K562 (cell line): ENCODE measurements around the gene TIPARP. TPM values are rescaled to one million over a fixed set of nuclear protein-coding genes. Genes with fewer than 3 reads are reported as not detected.

Experiments used
- PRPF4 ChIP-seq: fragments of 200-400 bp; formaldehyde crosslinking; IDR thresholded peaks from one replicate; pipeline ENCODE4 v1.6.1; 2017; ENCODE audit warnings: low read length, low read depth, mild to moderate bottlenecking; ENCODE audit not compliant: insufficient read depth, poor library complexity, severe bottlenecking
- SMARCA4 ChIP-seq: fragments of 450-650 bp; IDR thresholded peaks from 2 replicates; pipeline ENCODE4 v1.6.1; 2016
- SMARCE1 ChIP-seq: fragments of 450-650 bp; IDR thresholded peaks from 2 replicates; pipeline ENCODE4 v1.7.1; 2016; ENCODE audit warnings: mild to moderate bottlenecking
- SRSF9 ChIP-seq: fragments of 200-400 bp; formaldehyde crosslinking; IDR thresholded peaks from 2 replicates; pipeline ENCODE4 v1.6.1; 2017; ENCODE audit warnings: low read depth, low read length, borderline replicate concordance
- TAF1 ChIP-seq: IDR thresholded peaks from 2 replicates; pipeline ENCODE4 v1.6.1; 2011; ENCODE audit warnings: mild to moderate bottlenecking, low read length, moderate library complexity; ENCODE audit not compliant: insufficient read depth, control insufficient read depth, severe bottlenecking; ENCODE audit errors: extremely low read depth
- TARDBP ChIP-seq: fragments of 450-650 bp; IDR thresholded peaks from 2 replicates; pipeline ENCODE4 v1.6.1; 2016
- ZBTB7A ChIP-seq: IDR thresholded peaks from 2 replicates; pipeline ENCODE4 v1.6.1; 2011; ENCODE audit warnings: low read depth, mild to moderate bottlenecking, low read length, moderate library complexity, borderline replicate concordance; ENCODE audit not compliant: control insufficient read depth
- ZKSCAN3 ChIP-seq: fragments of 250-450 bp; sonication (Bioruptor Pico); IDR thresholded peaks from 2 replicates; pipeline ENCODE4 v1.4.0; 2020
- ZNF24 ChIP-seq: fragments of 450-650 bp; IDR thresholded peaks from 2 replicates; pipeline ENCODE4 v1.6.1; 2016
- polyA plus RNA-seq, 8 experiments: library from polyadenylated mRNA; depleted of rRNA in 4 of 8; stranded (reverse) in 5 of 8; unstranded in 3 of 8; fragments of >200 nt; fragmentation: Nextera tagmentation in 2 of 8; fragmentation: Illumina TruSeq in 1 of 8; extraction: Ambion mirVana in 2 of 8; extraction: Trizol in 1 of 8; gene quantifications; 2 replicates each; pipeline versions ENCODE4 v1.2.1 to v1.2.3, GENCODE V29; 2011 to 2014; ENCODE audit warnings: inconsistent platforms in 1 of 8, missing spikeins in 1 of 8
- total RNA-seq, 7 experiments: library from RNA; depleted of rRNA in 6 of 7; stranded (reverse); fragments of >200 nt in 6 of 7; fragmentation: Illumina TruSeq in 2 of 7; extraction: Trizol in 2 of 7; gene quantifications; 2 replicates each; pipeline versions ENCODE4 v1.2.1 to v1.2.3, GENCODE V29; 2011 to 2021; ENCODE audit warnings: low replicate concordance in 1 of 7
- TF ChIP-seq, protein P1 (sequence below): sonication (generic); formaldehyde crosslinking; IDR thresholded peaks from 2 replicates; pipeline ENCODE4 v1.8.1; 2023; ENCODE audit warnings: mild to moderate bottlenecking, missing genetic modification reagents
- TF ChIP-seq, protein P2 (sequence below): fragments of 200-800 bp; sonication (Bioruptor generic); IDR thresholded peaks from 2 replicates; pipeline ENCODE4 v1.6.1; 2017; ENCODE audit warnings: missing genetic modification characterization, missing compliant biosample characterization
- TF ChIP-seq, protein P3 (sequence below), 3 experiments: IDR thresholded peaks in 2 of 3; conservative IDR thresholded peaks in 1 of 3; 2 replicates each; pipeline ENCODE4 v1.5.1; 2011 to 2012; ENCODE audit warnings: low read length in 3 of 3, mild to moderate bottlenecking in 3 of 3, control low read depth in 2 of 3, improper control_type of control experiment in 1 of 3, inconsistent platforms in 1 of 3, low read depth in 1 of 3, mixed read lengths in 1 of 3, moderate library complexity in 1 of 3; ENCODE audit not compliant: insufficient read depth in 2 of 3
- TF ChIP-seq, protein P4 (sequence below): conservative IDR thresholded peaks from 2 replicates; pipeline ENCODE4 v1.6.1; 2011; ENCODE audit warnings: low read depth, mild to moderate bottlenecking, low read length; ENCODE audit not compliant: control insufficient read depth
- TF ChIP-seq, protein P5 (sequence below): fragments of 450-650 bp; formaldehyde crosslinking; IDR thresholded peaks from 2 replicates; pipeline ENCODE4 v1.4.0; 2020; ENCODE audit warnings: mild to moderate bottlenecking, moderate library complexity
- TF ChIP-seq, protein P6 (sequence below): fragments of 250-450 bp; sonication (Bioruptor Pico); IDR thresholded peaks from 2 replicates; pipeline ENCODE4 v1.8.0; 2022; ENCODE audit warnings: moderate library complexity, mild to moderate bottlenecking, inconsistent platforms

Gene TIPARP
- total and polyA plus RNA-seq, 9 of the 15 experiments (the other 6 are each of a cell fraction or from before 2014, with no cell fraction given): 2.4 to 29.4 (median 15.1) TPM

DNA sequence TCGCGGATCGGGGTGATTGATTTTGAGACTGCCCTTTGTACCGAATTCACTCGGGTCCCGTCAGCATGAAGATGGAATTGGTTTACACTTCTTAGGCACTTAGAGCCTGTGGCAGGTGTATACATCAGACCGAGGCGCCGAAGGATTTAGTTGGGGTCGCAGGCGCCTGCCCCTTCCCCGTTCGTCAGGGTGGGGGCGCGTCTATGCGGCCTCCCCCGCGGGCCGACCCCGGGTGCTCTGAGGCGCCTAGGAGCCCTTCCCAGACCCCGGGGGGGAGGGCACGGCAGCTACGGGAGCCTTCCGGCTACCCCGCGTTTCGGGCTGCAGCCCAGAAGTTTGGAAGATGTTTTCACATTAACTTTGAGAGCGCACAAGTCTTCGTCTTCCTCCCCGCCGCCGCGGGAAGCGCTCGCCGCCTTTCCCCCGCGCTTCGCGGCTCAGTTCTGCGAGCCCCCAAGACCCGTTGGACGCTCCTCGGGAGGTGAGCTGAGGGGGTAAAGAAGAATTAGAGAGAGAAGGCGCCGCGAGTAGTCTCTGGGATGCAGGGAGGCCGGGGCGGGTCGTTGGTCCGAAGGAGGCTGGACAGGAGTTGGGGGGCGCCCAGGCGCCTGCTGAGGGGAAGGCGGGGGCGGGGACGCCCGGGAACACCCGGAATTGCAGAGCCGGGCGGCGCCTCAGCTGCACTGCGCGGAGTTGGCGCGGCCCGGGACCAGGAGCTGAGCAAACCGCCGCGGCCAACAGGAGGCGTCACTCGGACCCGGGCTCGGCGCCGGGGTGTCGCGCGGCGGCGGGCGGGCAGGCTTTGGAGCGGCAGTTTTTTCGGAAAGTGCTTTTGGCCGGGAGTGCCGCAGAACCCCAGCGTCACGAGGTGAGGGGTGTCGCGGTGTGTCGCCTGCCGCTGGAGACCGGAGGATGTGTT, 780 bp downstream of the TIPARP start (continued):
- TF ChIP-seq TAF1 (peak; percentile 23), SMARCA4 (0 out of 2 replicates have a peak, but pooled peaks have one; percentile 16), ZKSCAN3 (no peak), ZBTB7A (peak; percentile 76; the same call in 1 of the 2 replicates), TARDBP (no peak), SMARCE1 (no peak), SRSF9 (no peak), PRPF4 (peak; percentile 14), ZNF24 (peak; percentile 63; the same call in 1 of the 2 replicates)
- TF ChIP-seq, protein P1, sequence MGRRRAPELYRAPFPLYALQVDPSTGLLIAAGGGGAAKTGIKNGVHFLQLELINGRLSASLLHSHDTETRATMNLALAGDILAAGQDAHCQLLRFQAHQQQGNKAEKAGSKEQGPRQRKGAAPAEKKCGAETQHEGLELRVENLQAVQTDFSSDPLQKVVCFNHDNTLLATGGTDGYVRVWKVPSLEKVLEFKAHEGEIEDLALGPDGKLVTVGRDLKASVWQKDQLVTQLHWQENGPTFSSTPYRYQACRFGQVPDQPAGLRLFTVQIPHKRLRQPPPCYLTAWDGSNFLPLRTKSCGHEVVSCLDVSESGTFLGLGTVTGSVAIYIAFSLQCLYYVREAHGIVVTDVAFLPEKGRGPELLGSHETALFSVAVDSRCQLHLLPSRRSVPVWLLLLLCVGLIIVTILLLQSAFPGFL (CRISPR knock-in tag): no peak
- TF ChIP-seq, protein P2, sequence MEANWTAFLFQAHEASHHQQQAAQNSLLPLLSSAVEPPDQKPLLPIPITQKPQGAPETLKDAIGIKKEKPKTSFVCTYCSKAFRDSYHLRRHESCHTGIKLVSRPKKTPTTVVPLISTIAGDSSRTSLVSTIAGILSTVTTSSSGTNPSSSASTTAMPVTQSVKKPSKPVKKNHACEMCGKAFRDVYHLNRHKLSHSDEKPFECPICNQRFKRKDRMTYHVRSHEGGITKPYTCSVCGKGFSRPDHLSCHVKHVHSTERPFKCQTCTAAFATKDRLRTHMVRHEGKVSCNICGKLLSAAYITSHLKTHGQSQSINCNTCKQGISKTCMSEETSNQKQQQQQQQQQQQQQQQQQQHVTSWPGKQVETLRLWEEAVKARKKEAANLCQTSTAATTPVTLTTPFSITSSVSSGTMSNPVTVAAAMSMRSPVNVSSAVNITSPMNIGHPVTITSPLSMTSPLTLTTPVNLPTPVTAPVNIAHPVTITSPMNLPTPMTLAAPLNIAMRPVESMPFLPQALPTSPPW (CRISPR knock-in tag): peak; percentile 33; the same call in 1 of the 2 replicates
- TF ChIP-seq, protein P3, sequence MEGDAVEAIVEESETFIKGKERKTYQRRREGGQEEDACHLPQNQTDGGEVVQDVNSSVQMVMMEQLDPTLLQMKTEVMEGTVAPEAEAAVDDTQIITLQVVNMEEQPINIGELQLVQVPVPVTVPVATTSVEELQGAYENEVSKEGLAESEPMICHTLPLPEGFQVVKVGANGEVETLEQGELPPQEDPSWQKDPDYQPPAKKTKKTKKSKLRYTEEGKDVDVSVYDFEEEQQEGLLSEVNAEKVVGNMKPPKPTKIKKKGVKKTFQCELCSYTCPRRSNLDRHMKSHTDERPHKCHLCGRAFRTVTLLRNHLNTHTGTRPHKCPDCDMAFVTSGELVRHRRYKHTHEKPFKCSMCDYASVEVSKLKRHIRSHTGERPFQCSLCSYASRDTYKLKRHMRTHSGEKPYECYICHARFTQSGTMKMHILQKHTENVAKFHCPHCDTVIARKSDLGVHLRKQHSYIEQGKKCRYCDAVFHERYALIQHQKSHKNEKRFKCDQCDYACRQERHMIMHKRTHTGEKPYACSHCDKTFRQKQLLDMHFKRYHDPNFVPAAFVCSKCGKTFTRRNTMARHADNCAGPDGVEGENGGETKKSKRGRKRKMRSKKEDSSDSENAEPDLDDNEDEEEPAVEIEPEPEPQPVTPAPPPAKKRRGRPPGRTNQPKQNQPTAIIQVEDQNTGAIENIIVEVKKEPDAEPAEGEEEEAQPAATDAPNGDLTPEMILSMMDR (IDR thresholded peaks at IDR 0.05 in 2 of 3, conservative IDR thresholded peaks at IDR 0.05 in 1 of 3; ENCODE audit: insufficient read depth in 2 of 3, low read depth in 1 of 3, low read length in 3 of 3): peak; percentile 44 to 63 (median 62); a peak in 4 of 6 replicates
- TF ChIP-seq, protein P4, sequence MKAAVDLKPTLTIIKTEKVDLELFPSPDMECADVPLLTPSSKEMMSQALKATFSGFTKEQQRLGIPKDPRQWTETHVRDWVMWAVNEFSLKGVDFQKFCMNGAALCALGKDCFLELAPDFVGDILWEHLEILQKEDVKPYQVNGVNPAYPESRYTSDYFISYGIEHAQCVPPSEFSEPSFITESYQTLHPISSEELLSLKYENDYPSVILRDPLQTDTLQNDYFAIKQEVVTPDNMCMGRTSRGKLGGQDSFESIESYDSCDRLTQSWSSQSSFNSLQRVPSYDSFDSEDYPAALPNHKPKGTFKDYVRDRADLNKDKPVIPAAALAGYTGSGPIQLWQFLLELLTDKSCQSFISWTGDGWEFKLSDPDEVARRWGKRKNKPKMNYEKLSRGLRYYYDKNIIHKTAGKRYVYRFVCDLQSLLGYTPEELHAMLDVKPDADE: no peak
- TF ChIP-seq, protein P5, sequence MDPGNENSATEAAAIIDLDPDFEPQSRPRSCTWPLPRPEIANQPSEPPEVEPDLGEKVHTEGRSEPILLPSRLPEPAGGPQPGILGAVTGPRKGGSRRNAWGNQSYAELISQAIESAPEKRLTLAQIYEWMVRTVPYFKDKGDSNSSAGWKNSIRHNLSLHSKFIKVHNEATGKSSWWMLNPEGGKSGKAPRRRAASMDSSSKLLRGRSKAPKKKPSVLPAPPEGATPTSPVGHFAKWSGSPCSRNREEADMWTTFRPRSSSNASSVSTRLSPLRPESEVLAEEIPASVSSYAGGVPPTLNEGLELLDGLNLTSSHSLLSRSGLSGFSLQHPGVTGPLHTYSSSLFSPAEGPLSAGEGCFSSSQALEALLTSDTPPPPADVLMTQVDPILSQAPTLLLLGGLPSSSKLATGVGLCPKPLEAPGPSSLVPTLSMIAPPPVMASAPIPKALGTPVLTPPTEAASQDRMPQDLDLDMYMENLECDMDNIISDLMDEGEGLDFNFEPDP (CRISPR knock-in tag): no peak
- TF ChIP-seq, protein P6, sequence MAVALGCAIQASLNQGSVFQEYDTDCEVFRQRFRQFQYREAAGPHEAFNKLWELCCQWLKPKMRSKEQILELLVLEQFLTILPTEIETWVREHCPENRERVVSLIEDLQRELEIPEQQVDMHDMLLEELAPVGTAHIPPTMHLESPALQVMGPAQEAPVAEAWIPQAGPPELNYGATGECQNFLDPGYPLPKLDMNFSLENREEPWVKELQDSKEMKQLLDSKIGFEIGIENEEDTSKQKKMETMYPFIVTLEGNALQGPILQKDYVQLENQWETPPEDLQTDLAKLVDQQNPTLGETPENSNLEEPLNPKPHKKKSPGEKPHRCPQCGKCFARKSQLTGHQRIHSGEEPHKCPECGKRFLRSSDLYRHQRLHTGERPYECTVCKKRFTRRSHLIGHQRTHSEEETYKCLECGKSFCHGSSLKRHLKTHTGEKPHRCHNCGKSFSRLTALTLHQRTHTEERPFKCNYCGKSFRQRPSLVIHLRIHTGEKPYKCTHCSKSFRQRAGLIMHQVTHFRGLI: no peak
